MM.1S (cell line): ENCODE data around the gene TMEM175.

ENCODE experiments used
- DNase-seq: peaks from one replicate; pipeline ENCODE4 v3.0.0-alpha.2; 2015
- H2AFZ ChIP-seq: fragments of 300-600 bp; sonication (generic); 2 replicates; pipeline ENCODE4 v1.6.0; 2016; ENCODE audit warnings: antibody characterized with exemption, low read length
- H3F3A ChIP-seq: fragments of 300-600 bp; sonication (generic); 2 replicates; pipeline ENCODE4 v1.6.1; 2016; ENCODE audit warnings: mild to moderate bottlenecking, antibody characterized with exemption, low read length, moderate library complexity, mixed read lengths; ENCODE audit not compliant: insufficient read depth
- H3K27ac ChIP-seq: fragments of 300-600 bp; sonication (generic); 2 replicates; pipeline ENCODE4 v1.5.1; 2016; ENCODE audit warnings: mild to moderate bottlenecking, low read length
- H3K27me3 ChIP-seq: fragments of 300-600 bp; sonication (generic); replicated peaks from 2 replicates; pipeline ENCODE4 v1.6.0; 2016; ENCODE audit warnings: low read length; ENCODE audit not compliant: insufficient read depth
- H3K36me3 ChIP-seq: fragments of 300-600 bp; sonication (generic); replicated peaks from 2 replicates; pipeline ENCODE4 v1.6.1; 2016; ENCODE audit warnings: mild to moderate bottlenecking, low read length, mixed read lengths; ENCODE audit not compliant: insufficient read depth
- H3K4me1 ChIP-seq: fragments of 300-600 bp; sonication (generic); 2 replicates; pipeline ENCODE4 v1.6.1; 2016; ENCODE audit warnings: low read length, mixed read lengths
- H3K4me2 ChIP-seq: fragments of 300-600 bp; sonication (generic); 2 replicates; pipeline ENCODE4 v1.6.0; 2016; ENCODE audit warnings: low read depth, low read length
- H3K4me3 ChIP-seq: fragments of 300-600 bp; sonication (generic); 2 replicates; pipeline ENCODE4 v1.5.1; 2016; ENCODE audit warnings: low read length, mixed read lengths
- H3K79me2 ChIP-seq: fragments of 300-600 bp; sonication (generic); 2 replicates; pipeline ENCODE4 v1.6.1; 2016; ENCODE audit warnings: mixed run types, low read length, mixed read lengths
- H3K9ac ChIP-seq: fragments of 300-600 bp; sonication (generic); 2 replicates; pipeline ENCODE4 v1.6.1; 2016; ENCODE audit warnings: low read length, mixed read lengths
- H3K9me2 ChIP-seq: fragments of 300-600 bp; sonication (generic); replicated peaks from 2 replicates; pipeline ENCODE4 v1.6.1; 2016; ENCODE audit warnings: mild to moderate bottlenecking, low read length, mixed read lengths; ENCODE audit not compliant: insufficient read depth
- H3K9me3 ChIP-seq: fragments of 300-600 bp; sonication (generic); replicated peaks from 2 replicates; pipeline ENCODE4 v1.6.1; 2016; ENCODE audit warnings: mild to moderate bottlenecking, low read length, mixed read lengths; ENCODE audit not compliant: insufficient read depth
- H4K20me1 ChIP-seq: fragments of 300-600 bp; sonication (generic); 2 replicates; pipeline ENCODE4 v1.6.1; 2016; ENCODE audit warnings: mild to moderate bottlenecking, low read length, moderate library complexity, mixed read lengths; ENCODE audit not compliant: insufficient read depth
- CTCF ChIP-seq: fragments of 300-600 bp; sonication (generic); IDR thresholded peaks from 2 replicates; pipeline ENCODE4 v1.5.1; 2016; ENCODE audit warnings: antibody characterized with exemption, low read length, mixed read lengths
- EZH2 ChIP-seq: fragments of 300-600 bp; sonication (generic); optimal IDR thresholded peaks from 2 replicates; pipeline ENCODE3; 2017; ENCODE audit warnings: low read depth, mild to moderate bottlenecking, antibody characterized with exemption, low read length, mixed read lengths
- EZH2phosphoT487 ChIP-seq: fragments of 300-600 bp; sonication (generic); IDR thresholded peaks from 2 replicates; pipeline ENCODE4 v1.6.1; 2018; ENCODE audit warnings: antibody characterized with exemption, low read length

Gene TMEM175

GRCh38 chr4:947491-947971 lies 15.3 kb downstream of the TMEM175 start:
- Histone ChIP-seq H2AFZ (no peak overlapping the region), H3K4me2 (no peak overlapping the region), H3K27me3 (no peaks in the 10 kb centered on the region), H3K36me3 (no peaks in the 10 kb centered on the region), H3F3A (no peaks in the 10 kb centered on the region), H3K27ac (no peak overlapping the region), H3K9me2 (no peaks in the 10 kb centered on the region), H3K4me1 (no peaks in the 10 kb centered on the region), H4K20me1 (no peaks in the 10 kb centered on the region), H3K9ac (no peak overlapping the region), H3K9me3 (no peaks in the 10 kb centered on the region), H3K79me2 (no peaks in the 10 kb centered on the region), H3K4me3 (no peak overlapping the region)
- no peak for TF ChIP-seq EZH2
- TF ChIP-seq CTCF = no peak
- no peak for TF ChIP-seq EZH2phosphoT487
- no peak for DNase-seq

- no peaks in the 10 kb centered on the region for H3K9me2 ChIP-seq
- no peaks in the 10 kb centered on the region for H3F3A ChIP-seq
- no peak overlapping the region for H3K4me3 ChIP-seq
- H2AFZ ChIP-seq = no peak overlapping the region
- DNase-seq = no peak
- no peaks in the 10 kb centered on the region for H3K4me1 ChIP-seq
- no peaks in the 10 kb centered on the region for H3K79me2 ChIP-seq
- TF ChIP-seq EZH2phosphoT487 = no peak
- no peak for TF ChIP-seq EZH2
- TF ChIP-seq CTCF = no peak
- no peak overlapping the region for H3K9ac ChIP-seq
- no peaks in the 10 kb centered on the region for H3K27me3 ChIP-seq
- H3K9me3 ChIP-seq = no peaks in the 10 kb centered on the region
- H3K27ac ChIP-seq = no peak overlapping the region
- H3K36me3 ChIP-seq = no peaks in the 10 kb centered on the region
- no peaks in the 10 kb centered on the region for H4K20me1 ChIP-seq
- no peak overlapping the region for H3K4me2 ChIP-seq
Measured at GRCh38 chr4:948101-948935, 16.1 kb downstream of the TMEM175 start.

- Histone ChIP-seq H3F3A (no peaks in the 10 kb centered on the region), H3K4me3 (no peak overlapping the region), H3K4me1 (no peaks in the 10 kb centered on the region), H2AFZ (no peak overlapping the region), H3K36me3 (no peaks in the 10 kb centered on the region), H3K79me2 (no peaks in the 10 kb centered on the region), H3K9me2 (no peaks in the 10 kb centered on the region), H3K4me2 (no peak overlapping the region), H4K20me1 (no peaks in the 10 kb centered on the region), H3K27me3 (no peaks in the 10 kb centered on the region), H3K9ac (no peak overlapping the region), H3K27ac (no peak overlapping the region), H3K9me3 (no peaks in the 10 kb centered on the region)
- TF ChIP-seq EZH2 (no peak), CTCF (no peak), EZH2phosphoT487 (no peak)
- no peak for DNase-seq
Measured at GRCh38 chr4:948936-949300, 16.7 kb downstream of the TMEM175 start.
